ENCODE results near the gene CDK14.

- no peak for TF ChIP-seq CTCF (IDR thresholded peaks at IDR 0.05; ENCODE audit: borderline replicate concordance, extremely low read depth, low read length, poor library complexity, severe bottlenecking)
- TF ChIP-seq EZH2 (IDR thresholded peaks at IDR 0.05; ENCODE audit: borderline replicate concordance, low read depth, low read length, severe bottlenecking): no peak
Observed at GRCh38 chr7:90939666-90940065, 343.5 kb downstream of the CDK14 start.

All from DND-41 (cell line).